H9 (cell line): ENCODE measurements around the gene COX8C. TPM values are rescaled to one million over a fixed set of nuclear protein-coding genes. Genes with fewer than 3 reads are reported as not detected.

Experiments
- DNase-seq: peaks from one replicate; pipeline ENCODE4 v3.0.0-alpha.2; 2017
- H2AFZ ChIP-seq: one replicate; pipeline ENCODE4 v1.6.1; 2013; ENCODE audit warnings: mild to moderate bottlenecking, low read length, control low read depth, moderate library complexity
- H2AK5ac ChIP-seq: 2 replicates; pipeline ENCODE4 v1.6.1; 2013; ENCODE audit warnings: low read length, control low read depth, mixed read lengths; ENCODE audit not compliant: insufficient read length
- H2BK120ac ChIP-seq: one replicate; pipeline ENCODE4 v1.6.1; 2013; ENCODE audit warnings: low read depth, mild to moderate bottlenecking, low read length, control low read depth, inconsistent platforms; ENCODE audit not compliant: poor library complexity, severe bottlenecking
- H2BK12ac ChIP-seq: 2 replicates; pipeline ENCODE4 v1.6.1; 2013; ENCODE audit warnings: low read length, control low read depth, mixed read lengths, low read depth; ENCODE audit not compliant: insufficient read length
- H2BK15ac ChIP-seq: 2 replicates; pipeline ENCODE4 v1.6.1; 2013; ENCODE audit warnings: low read depth, low read length, control low read depth
- H2BK20ac ChIP-seq: one replicate; pipeline ENCODE4 v1.6.1; 2013; ENCODE audit warnings: low read depth, mild to moderate bottlenecking, low read length, control low read depth, inconsistent platforms; ENCODE audit not compliant: poor library complexity, severe bottlenecking
- H2BK5ac ChIP-seq: 2 replicates; pipeline ENCODE4 v1.6.1; 2013; ENCODE audit warnings: low read length, control low read depth, mixed read lengths; ENCODE audit not compliant: insufficient read length
- H3K14ac ChIP-seq: 2 replicates; pipeline ENCODE4 v1.6.1; 2013; ENCODE audit warnings: low read length, control low read depth; ENCODE audit not compliant: insufficient read depth
- H3K18ac ChIP-seq: 2 replicates; pipeline ENCODE4 v1.6.1; 2013; ENCODE audit warnings: low read depth, mild to moderate bottlenecking, mixed read lengths, low read length, control low read depth; ENCODE audit not compliant: insufficient read length
- H3K23ac ChIP-seq: 2 replicates; pipeline ENCODE4 v1.6.1; 2013; ENCODE audit warnings: low read length, control low read depth, mixed read lengths, low read depth; ENCODE audit not compliant: insufficient read length
- H3K23me2 ChIP-seq: 2 replicates; pipeline ENCODE4 v1.6.1; 2013; ENCODE audit warnings: low read depth, mild to moderate bottlenecking, mixed read lengths, low read length, control low read depth; ENCODE audit not compliant: insufficient read length, poor library complexity, severe bottlenecking
- H3K27ac ChIP-seq: 2 replicates; pipeline ENCODE4 v1.5.1; 2013; ENCODE audit warnings: low read length, control low read depth, mixed read lengths, low read depth; ENCODE audit not compliant: insufficient read length
- H3K27me3 ChIP-seq: 2 replicates; pipeline ENCODE4 v1.6.1; 2013; ENCODE audit warnings: low read length, control low read depth, inconsistent platforms; ENCODE audit not compliant: insufficient read depth
- H3K4ac ChIP-seq: 2 replicates; pipeline ENCODE4 v1.6.1; 2013; ENCODE audit warnings: low read depth, mild to moderate bottlenecking, control low read depth, inconsistent platforms, low read length, moderate library complexity
- H3K4me1 ChIP-seq: 2 replicates; pipeline ENCODE4 v1.6.1; 2013; ENCODE audit warnings: low read length, control low read depth, inconsistent platforms; ENCODE audit not compliant: insufficient read depth
- H3K4me2 ChIP-seq: 2 replicates; pipeline ENCODE4 v1.6.1; 2013; ENCODE audit warnings: low read length, control low read depth, mixed read lengths; ENCODE audit not compliant: insufficient read length, insufficient read depth
- H3K56ac ChIP-seq: 2 replicates; pipeline ENCODE4 v1.6.1; 2013; ENCODE audit warnings: low read depth, mild to moderate bottlenecking, mixed read lengths, low read length, control low read depth; ENCODE audit not compliant: insufficient read length
- H3K79me1 ChIP-seq: 2 replicates; pipeline ENCODE4 v1.6.1; 2013; ENCODE audit warnings: low read depth, mild to moderate bottlenecking, moderate library complexity, low read length, control low read depth, inconsistent platforms; ENCODE audit not compliant: insufficient read depth, poor library complexity, severe bottlenecking
- H3K79me2 ChIP-seq: 2 replicates; pipeline ENCODE4 v1.6.1; 2013; ENCODE audit warnings: low read length, control low read depth, inconsistent platforms; ENCODE audit not compliant: insufficient read depth
- H3K9ac ChIP-seq: 2 replicates; pipeline ENCODE4 v1.6.1; 2013; ENCODE audit warnings: low read length, control low read depth, mixed read lengths; ENCODE audit not compliant: insufficient read length; ENCODE audit errors: extremely low read depth
- H3K9me3 ChIP-seq: one replicate; pipeline ENCODE4 v1.6.1; 2013; ENCODE audit warnings: low read depth, low read length, inconsistent platforms; ENCODE audit not compliant: control insufficient read depth
- H3T11ph ChIP-seq: one replicate; pipeline ENCODE4 v1.6.1; 2013; ENCODE audit warnings: mild to moderate bottlenecking, low read length, control low read depth, inconsistent platforms
- H4K20me1 ChIP-seq: one replicate; pipeline ENCODE4 v1.6.1; 2013; ENCODE audit not compliant: control insufficient read depth, insufficient read length, insufficient read depth
- H4K5ac ChIP-seq: 2 replicates; pipeline ENCODE4 v1.6.1; 2013; ENCODE audit warnings: low read depth, mild to moderate bottlenecking, mixed read lengths, low read length, control low read depth; ENCODE audit not compliant: insufficient read length
- H4K8ac ChIP-seq: replicated peaks from 2 replicates; pipeline ENCODE4 v1.6.1; 2013; ENCODE audit warnings: low read length, control low read depth, mixed read lengths, low read depth; ENCODE audit not compliant: insufficient read length
- H4K91ac ChIP-seq: 2 replicates; pipeline ENCODE4 v1.6.1; 2013; ENCODE audit warnings: low read depth, mild to moderate bottlenecking, moderate library complexity, mixed read lengths, low read length, control low read depth; ENCODE audit not compliant: insufficient read length
- H3K27ac Mint-ChIP-seq, 3 experiments: 2 replicates in 2 of 3; 3 replicates in 1 of 3; pipeline ENCODE4 v1.8.0; 2020 to 2021; ENCODE audit warnings: mixed read lengths in 3 of 3, mild to moderate bottlenecking in 1 of 3, moderate library complexity in 1 of 3
- H3K27me3 Mint-ChIP-seq: 2 replicates; pipeline ENCODE4 v1.8.0; 2021; ENCODE audit warnings: low read depth, mild to moderate bottlenecking, moderate library complexity, mixed read lengths
- H3K36me3 Mint-ChIP-seq, 3 experiments: 2 replicates in 2 of 3; 3 replicates in 1 of 3; pipeline ENCODE4 v1.8.0; 2020 to 2021; ENCODE audit warnings: low read depth in 3 of 3, mixed read lengths in 3 of 3; ENCODE audit not compliant: insufficient read depth in 1 of 3
- H3K4me1 Mint-ChIP-seq, 2 experiments: 2 replicates each; pipeline ENCODE4 v1.8.0; 2020; ENCODE audit warnings: mixed read lengths in 2 of 2
- H3K4me3 Mint-ChIP-seq, 2 experiments: 2 replicates in 1 of 2; 3 replicates in 1 of 2; pipeline ENCODE4 v1.8.0; 2020 to 2021; ENCODE audit warnings: mild to moderate bottlenecking in 2 of 2, mixed read lengths in 2 of 2, moderate library complexity in 1 of 2
- H3K9me3 Mint-ChIP-seq, 2 experiments: 2 replicates in 1 of 2; 3 replicates in 1 of 2; pipeline ENCODE4 v1.8.0; 2020; ENCODE audit warnings: mild to moderate bottlenecking in 2 of 2, mixed read lengths in 2 of 2, moderate library complexity in 1 of 2
- total RNA-seq: library from RNA; stranded (reverse); gene quantifications from 2 replicates; pipeline ENCODE4 v1.2.1, GENCODE V29; 2021
- TF ChIP-seq, protein P1 (sequence below): fragments of 200-600 bp; sonication (generic); conservative IDR thresholded peaks from 3 replicates; pipeline ENCODE4 v1.8.0; 2021; ENCODE audit warnings: antibody characterized with exemption, mild to moderate bottlenecking

COX8C gene
- total RNA-seq, 1 experiment from 2014 or later = not detected

DNA sequence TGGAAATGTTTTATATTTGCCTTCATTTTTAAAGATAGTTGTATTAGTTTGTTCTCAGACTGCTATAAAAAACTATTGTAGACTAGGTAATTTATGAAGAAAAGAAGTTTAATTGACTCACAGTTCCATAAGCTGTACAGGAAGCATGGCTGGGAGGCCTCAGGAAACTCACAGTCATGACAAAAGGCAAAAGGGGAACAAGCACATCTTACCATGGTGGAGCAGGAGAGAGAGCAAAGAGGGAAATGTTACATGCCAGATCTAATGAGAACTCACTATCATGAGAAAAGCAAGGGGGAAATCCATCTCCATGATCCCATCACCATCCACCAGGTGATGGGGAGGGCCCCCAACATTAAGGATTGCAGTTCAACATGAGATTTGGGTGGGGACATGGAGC lies 48.2 kb downstream of the COX8C start:
- Mint-ChIP-seq H3K27ac (no peak overlapping the region), H3K4me1 (no peaks in the 10 kb centered on the region), H3K4me3 (no peak overlapping the region), H3K27me3 (no peaks in the 10 kb centered on the region), H3K9me3 (peaks cover 6 to 10% of the 10 kb centered on the region in 2 experiments; a peak in 3 of 5 replicates), H3K36me3 (peaks cover 0 to 5% (median 2%) of the 10 kb centered on the region in 3 experiments; a peak in 4 of 7 replicates)
- no peak overlapping the region for H4K8ac ChIP-seq
- H3K56ac ChIP-seq = no peak overlapping the region
- H3K23me2 ChIP-seq = no peaks in the 10 kb centered on the region
- no peak for DNase-seq
- no peak overlapping the region for H2BK120ac ChIP-seq
- H3K27ac ChIP-seq = no peak overlapping the region
- no peak overlapping the region for H2BK5ac ChIP-seq
- no peak overlapping the region for H3K9ac ChIP-seq
- H3K79me1 ChIP-seq = no peaks in the 10 kb centered on the region
- H2AK5ac ChIP-seq = no peak overlapping the region
- no peak overlapping the region for H3K23ac ChIP-seq
- no peaks in the 10 kb centered on the region for H3K79me2 ChIP-seq
- no peak overlapping the region for H3K4ac ChIP-seq
- H3K4me2 ChIP-seq = no peak overlapping the region
- no peak overlapping the region for H3T11ph ChIP-seq
- H3K14ac ChIP-seq = no peak overlapping the region
- H4K5ac ChIP-seq = no peak overlapping the region
- no peak overlapping the region for H2BK12ac ChIP-seq
- H4K20me1 ChIP-seq = no peaks in the 10 kb centered on the region
- H3K27me3 ChIP-seq = no peaks in the 10 kb centered on the region
- TF ChIP-seq, protein P1, sequence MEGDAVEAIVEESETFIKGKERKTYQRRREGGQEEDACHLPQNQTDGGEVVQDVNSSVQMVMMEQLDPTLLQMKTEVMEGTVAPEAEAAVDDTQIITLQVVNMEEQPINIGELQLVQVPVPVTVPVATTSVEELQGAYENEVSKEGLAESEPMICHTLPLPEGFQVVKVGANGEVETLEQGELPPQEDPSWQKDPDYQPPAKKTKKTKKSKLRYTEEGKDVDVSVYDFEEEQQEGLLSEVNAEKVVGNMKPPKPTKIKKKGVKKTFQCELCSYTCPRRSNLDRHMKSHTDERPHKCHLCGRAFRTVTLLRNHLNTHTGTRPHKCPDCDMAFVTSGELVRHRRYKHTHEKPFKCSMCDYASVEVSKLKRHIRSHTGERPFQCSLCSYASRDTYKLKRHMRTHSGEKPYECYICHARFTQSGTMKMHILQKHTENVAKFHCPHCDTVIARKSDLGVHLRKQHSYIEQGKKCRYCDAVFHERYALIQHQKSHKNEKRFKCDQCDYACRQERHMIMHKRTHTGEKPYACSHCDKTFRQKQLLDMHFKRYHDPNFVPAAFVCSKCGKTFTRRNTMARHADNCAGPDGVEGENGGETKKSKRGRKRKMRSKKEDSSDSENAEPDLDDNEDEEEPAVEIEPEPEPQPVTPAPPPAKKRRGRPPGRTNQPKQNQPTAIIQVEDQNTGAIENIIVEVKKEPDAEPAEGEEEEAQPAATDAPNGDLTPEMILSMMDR = no peak
- no peaks in the 10 kb centered on the region for H3K9me3 ChIP-seq
- no peak overlapping the region for H4K91ac ChIP-seq
- H2BK15ac ChIP-seq = no peak overlapping the region
- H2AFZ ChIP-seq = no peak overlapping the region
- H3K18ac ChIP-seq = no peak overlapping the region
- H3K4me1 ChIP-seq = no peaks in the 10 kb centered on the region
- H2BK20ac ChIP-seq = no peak overlapping the region
